ENCODE results near the gene RANBP3. TPM values are rescaled to one million over a fixed set of nuclear protein-coding genes. Genes with fewer than 3 reads are reported as not detected.
A peak's percentile ranks its signal among the peaks of the same experiment; 100 is the strongest.
"Not testable (repeated sequence)": the region's sequence is repeated elsewhere in the genome, so short reads cannot be mapped to it uniquely, and the experiment has no call there.

Gene RANBP3
- polyA plus RNA-seq, 1 of the 3 experiments (the other 2 are of a cell fraction), result 84.0 TPM

DNA sequence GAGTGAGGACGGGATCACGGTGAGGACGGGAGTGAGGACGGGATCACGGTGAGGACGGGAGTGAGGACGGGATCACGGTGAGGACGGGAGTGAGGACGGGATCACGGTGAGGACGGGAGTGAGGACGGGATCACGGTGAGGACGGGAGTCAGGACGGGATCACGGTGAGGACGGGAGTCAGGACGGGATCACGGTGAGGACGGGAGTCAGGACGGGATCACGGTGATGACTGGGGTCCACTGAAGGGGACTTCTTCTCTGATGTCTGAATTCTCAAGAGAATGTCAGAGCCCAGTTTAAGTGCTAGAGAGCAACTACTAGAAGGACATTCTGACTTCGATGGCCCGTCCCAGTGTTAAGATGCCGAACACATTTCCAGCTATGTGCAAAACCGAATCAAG is 46.8 kb upstream of the RANBP3 start:
- H3K9me2 ChIP-seq; DNase-seq; H3K4me1 ChIP-seq (ENCODE audit: control insufficient read depth in 1 of 2, insufficient read depth in 2 of 2, low read depth in 1 of 2, low read length in 1 of 2); H3K27ac ChIP-seq (ENCODE audit: low read depth in 2 of 2, low read length in 1 of 2); H3K79me2 ChIP-seq (ENCODE audit: insufficient read depth); H3K4me2 ChIP-seq; POLR2A ChIA-PET; H4K20me1 ChIP-seq (ENCODE audit: insufficient read depth); H3K9me3 ChIP-seq; H2AFZ ChIP-seq (ENCODE audit: low read depth); H3K9ac ChIP-seq; H3K4me3 ChIP-seq (ENCODE audit: low read depth in 2 of 2, low read length in 1 of 2); H3K27me3 ChIP-seq (ENCODE audit: insufficient read depth): not testable (repeated sequence)
- H3F3A ChIP-seq (replicated peaks; ENCODE audit: insufficient read depth), result peaks cover 20% of the 10 kb centered on the region
- CTCF ChIA-PET, result interaction anchor here (0.9 to 5.8 kb wide), 5 partner anchors 23 to 221 kb away, joined by 3 to 48 read pairs (median 5); no protein-coding TSS in a partner anchor
- WGBS (ENCODE audit: low lambda C conversion rate), result 96% methylated on average over 27 of the region's 27 CpGs
- peaks cover 3 to 15% of the 10 kb centered on the region in 2 experiments for H3K36me3 ChIP-seq (replicated peaks in 1 of 2; ENCODE audit: control insufficient read depth in 1 of 2, insufficient read depth in 2 of 2, low read length in 1 of 2)

DNA sequence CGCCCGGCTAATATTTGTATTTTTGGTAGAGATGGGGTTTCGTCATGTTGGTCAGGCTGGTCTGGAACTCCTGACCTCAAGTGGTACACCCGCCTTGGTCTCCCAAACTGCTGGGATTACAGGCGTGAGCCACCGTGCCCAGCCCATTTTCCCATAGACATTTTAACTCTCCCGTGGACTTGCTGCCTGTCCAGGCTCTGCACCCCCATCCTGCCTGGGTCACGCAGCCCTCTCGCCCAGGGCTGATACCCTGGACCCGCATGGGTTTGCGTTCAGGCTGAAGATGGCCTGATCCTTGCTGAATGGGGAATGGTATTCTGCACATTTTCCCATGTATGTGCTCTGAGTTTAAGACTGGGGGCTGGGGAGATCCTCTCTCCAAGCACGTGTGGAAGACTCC is 46.0 kb upstream of the RANBP3 start:
- Histone ChIP-seq H3K9me3 (no peaks in the 10 kb centered on the region), H3K27me3 (ENCODE audit: insufficient read depth) (no peaks in the 10 kb centered on the region), H3K36me3 (replicated peaks in 1 of 2; ENCODE audit: control insufficient read depth in 1 of 2, insufficient read depth in 2 of 2, low read length in 1 of 2) (peaks cover 3 to 7% of the 10 kb centered on the region in 2 experiments), H3K4me3 (ENCODE audit: low read depth in 2 of 2, low read length in 1 of 2) (0 out of 4 replicates have a peak overlapping the region, but pooled peaks of 1 of the 2 experiments have one; percentile 5), H3K9ac (peak overlapping the region; percentile 53), H3K4me2 (peak overlapping the region; percentile 69; the same call in 1 of the 2 replicates), H3K9me2 (no peaks in the 10 kb centered on the region), H4K20me1 (ENCODE audit: insufficient read depth) (no peaks in the 10 kb centered on the region), H3K27ac (ENCODE audit: low read depth in 2 of 2, low read length in 1 of 2) (peak overlapping the region in 1 of 2 experiments; percentile 85; a peak in 2 of 4 replicates), H3K4me1 (ENCODE audit: control insufficient read depth in 1 of 2, insufficient read depth in 2 of 2, low read depth in 1 of 2, low read length in 1 of 2) (peaks cover 6 to 10% of the 10 kb centered on the region in 2 experiments; a peak in 3 of 4 replicates), H3K79me2 (ENCODE audit: insufficient read depth) (peaks cover under 1% of the 10 kb centered on the region; the same call in 1 of the 2 replicates), H2AFZ (ENCODE audit: low read depth) (peak overlapping the region; percentile 63; the same call in 1 of the 2 replicates), H3F3A (replicated peaks; ENCODE audit: insufficient read depth) (peaks cover 20% of the 10 kb centered on the region)
- ChIA-PET POLR2A (no interaction called here), CTCF (interaction anchor here (0.6 to 9.1 kb wide), 11 partner anchors 14 to 1453 kb away, joined by 3 to 448 read pairs (median 23); no protein-coding TSS in a partner anchor)
- TF ChIP-seq RFX5 (IDR thresholded peaks at IDR 0.05; ENCODE audit: low read length) (no peak), POLR2AphosphoS5 (IDR thresholded peaks at IDR 0.05; ENCODE audit: low read depth, low read length) (no peak), FOSL2 (IDR thresholded peaks at IDR 0.05; ENCODE audit: borderline replicate concordance, low read depth) (no peak), ZBTB33 (IDR thresholded peaks at IDR 0.05; ENCODE audit: borderline replicate concordance, low read depth) (no peak), NRF1 (IDR thresholded peaks at IDR 0.05; ENCODE audit: low read depth, low read length) (no peak), SIN3A (IDR thresholded peaks at IDR 0.05; ENCODE audit: borderline replicate concordance, low read depth, low read length) (no peak), NFIC (IDR thresholded peaks at IDR 0.05; ENCODE audit: borderline replicate concordance) (no peak)
- DNase-seq, result no peak
- WGBS (ENCODE audit: low lambda C conversion rate), result 96% methylated on average over 7 of the region's 12 CpGs
